HCT116 (cell line): Measurements from ENCODE around the gene HMCN1. TPM values are rescaled to one million over a fixed set of nuclear protein-coding genes. Genes with fewer than 3 reads are reported as not detected.

Source experiments
- ATAC-seq: fragments of 200-7000 bp; cut with Tn5 transposase; 2 replicates; pipeline ENCODE4 v1.9.1; 2020; ENCODE audit warnings: mild to moderate bottlenecking, moderate library complexity
- BruUV-seq: library from RNA; stranded (reverse); fragments of 400-500 nt; replicated peaks from 2 replicates; lab custom pipeline; 2021; lab: Mats Ljungman, UMichigan
- CTCF ChIA-PET: fragments of 300-600 bp; sonication (Branson Sonifier 250); formaldehyde crosslinking; loops from one replicate; lab custom pipeline; 2021; ENCODE audit warnings: antibody characterized with exemption; lab: Charles Lee
- POLR2A ChIA-PET: fragments of 300-600, 350-600 bp; sonication (Branson Sonifier 250); formaldehyde crosslinking; loops from one replicate; lab custom pipeline; 2021; ENCODE audit warnings: antibody characterized with exemption; lab: Charles Lee
- RAD21 ChIA-PET, 2 experiments: fragments of 300-600 bp; sonication (Branson Sonifier 250); formaldehyde crosslinking; loops; one replicate each; lab custom pipeline; 2023; ENCODE audit warnings: low total read pairs in 2 of 2; ENCODE audit not compliant: uncharacterized antibody in 2 of 2, unreplicated experiment in 2 of 2, low non-redundant PET in 1 of 2; lab: Charles Lee
- DNase-seq: peaks from one replicate; pipeline ENCODE4 v3.0.0-alpha.2; 2010; ENCODE audit warnings: low read depth, low spot score
- H2AFZ ChIP-seq: fragments of 200-600 bp; shearing (Covaris generic), sonication (generic); 2 replicates; pipeline ENCODE4 v1.6.1; 2017; ENCODE audit warnings: low read depth, mixed run types, mixed read lengths, antibody characterized with exemption, low read length; ENCODE audit not compliant: poor library complexity, severe bottlenecking
- H3K27ac ChIP-seq: 2 replicates; pipeline ENCODE4 v1.5.1; 2012; ENCODE audit warnings: low read depth, low read length
- H3K27me3 ChIP-seq: fragments of 200-600 bp; sonication (generic); 2 replicates; pipeline ENCODE4 v1.6.1; 2016; ENCODE audit warnings: mixed run types, low read length, mixed read lengths; ENCODE audit not compliant: insufficient read depth
- H3K36me3 ChIP-seq, 2 experiments: fragments of 200-500 bp in 1 of 2; fragments of 200-600 bp in 1 of 2; sonication (Bioruptor generic) in 1 of 2; sonication (generic) in 1 of 2; 2 replicates each; pipeline versions ENCODE4 v1.5.1 to v1.6.1; 2014 to 2016; ENCODE audit warnings: low read length in 2 of 2, inconsistent platforms in 1 of 2, mixed read lengths in 1 of 2, mixed run types in 1 of 2; ENCODE audit not compliant: insufficient read depth in 2 of 2, control insufficient read depth in 1 of 2
- H3K4me1 ChIP-seq, 2 experiments: fragments of 200-600 bp in 1 of 2; sonication (generic) in 1 of 2; 2 replicates each; pipeline versions ENCODE4 v1.5.1 to v1.6.1; 2012 to 2017; ENCODE audit warnings: low read length in 2 of 2, inconsistent platforms in 1 of 2, mild to moderate bottlenecking in 1 of 2, mixed read lengths in 1 of 2, mixed run types in 1 of 2, moderate library complexity in 1 of 2; ENCODE audit not compliant: insufficient read depth in 2 of 2, control insufficient read depth in 1 of 2
- H3K4me2 ChIP-seq: fragments of 200-600 bp; sonication (generic); 2 replicates; pipeline ENCODE4 v1.6.1; 2017; ENCODE audit warnings: mixed run types, low read length, mixed read lengths
- H3K4me3 ChIP-seq, 2 experiments: fragments of 200-600 bp in 1 of 2; sonication (generic) in 1 of 2; replicated peaks in 1 of 2; 2 replicates each; pipeline ENCODE4 v1.5.1; 2011 to 2016; ENCODE audit warnings: low read length in 2 of 2, control low read depth in 1 of 2, low read depth in 1 of 2, mild to moderate bottlenecking in 1 of 2, mixed read lengths in 1 of 2, mixed run types in 1 of 2
- H3K79me2 ChIP-seq: fragments of 200-600 bp; sonication (generic); 2 replicates; pipeline ENCODE4 v1.6.1; 2017; ENCODE audit warnings: mild to moderate bottlenecking, mixed run types, low read length, moderate library complexity, mixed read lengths; ENCODE audit not compliant: insufficient read depth
- H3K9ac ChIP-seq: fragments of 200-600 bp; sonication (generic); 2 replicates; pipeline ENCODE4 v1.6.1; 2016; ENCODE audit warnings: low read length, mixed read lengths
- H3K9me2 ChIP-seq: fragments of 200-600 bp; sonication (generic), shearing (Covaris generic); 2 replicates; pipeline ENCODE4 v1.6.1; 2017; ENCODE audit warnings: mixed run types, mild to moderate bottlenecking, moderate library complexity; ENCODE audit not compliant: insufficient read depth
- H3K9me3 ChIP-seq, 2 experiments: fragments of 200-500 bp in 1 of 2; fragments of 200-600 bp in 1 of 2; sonication (Bioruptor generic) in 1 of 2; sonication (generic) in 1 of 2; 2 replicates each; pipeline ENCODE4 v1.6.1; 2014 to 2017; ENCODE audit warnings: low read length in 2 of 2, mixed read lengths in 2 of 2, inconsistent platforms in 1 of 2, low read depth in 1 of 2, mild to moderate bottlenecking in 1 of 2, mixed run types in 1 of 2, moderate library complexity in 1 of 2; ENCODE audit not compliant: control insufficient read depth in 1 of 2, insufficient read depth in 1 of 2
- H4K20me1 ChIP-seq: fragments of 200-600 bp; sonication (generic), shearing (Covaris generic); 2 replicates; pipeline ENCODE4 v1.6.1; 2017; ENCODE audit warnings: mixed run types, mild to moderate bottlenecking, moderate library complexity; ENCODE audit not compliant: insufficient read depth
- CBX3 ChIP-seq: IDR thresholded peaks from 2 replicates; pipeline ENCODE4 v1.6.1; 2012; ENCODE audit warnings: low read depth
- EGR1 ChIP-seq: IDR thresholded peaks from 2 replicates; pipeline ENCODE4 v1.6.1; 2012; ENCODE audit warnings: low read depth
- RAD21 ChIP-seq: IDR thresholded peaks from 2 replicates; pipeline ENCODE4 v1.6.1; 2012; ENCODE audit warnings: low read depth, mild to moderate bottlenecking
- SIN3A ChIP-seq: IDR thresholded peaks from 2 replicates; pipeline ENCODE4 v1.6.1; 2012; ENCODE audit warnings: low read depth
- SRF ChIP-seq: IDR thresholded peaks from 2 replicates; pipeline ENCODE4 v1.6.1; 2012; ENCODE audit warnings: low read depth
- TCF7L2 ChIP-seq: IDR thresholded peaks from 2 replicates; pipeline ENCODE4 v1.7.0; 2011; ENCODE audit warnings: borderline replicate concordance, inconsistent platforms; ENCODE audit not compliant: insufficient read depth, insufficient read length; ENCODE audit errors: extremely low read depth
- ZNF274 ChIP-seq: fragments of 200-500 bp; sonication (Bioruptor generic); IDR thresholded peaks from 2 replicates; pipeline ENCODE4 v1.6.1; 2014; ENCODE audit warnings: mild to moderate bottlenecking, low read depth, low read length, inconsistent platforms
- intact Hi-C: fragments of 100-400 bp; cut with micrococcal nuclease; formaldehyde crosslinking; loops from 2 replicates; pipeline ENCODE4 v1.10.0; 2022
- total RNA-seq: library from RNA; stranded (reverse); gene quantifications from one replicate; pipeline ENCODE4 v1.2.1, GENCODE V29; 2021; ENCODE audit not compliant: unreplicated experiment
- TF ChIP-seq, protein P1 (sequence below), 3 experiments: fragments of 200-600 bp in 1 of 3; sonication (generic) in 1 of 3; IDR thresholded peaks in 2 of 3; conservative IDR thresholded peaks in 1 of 3; 2 replicates each; pipeline ENCODE4 v1.5.1; 2012 to 2017; ENCODE audit warnings: low read depth in 2 of 3, low read length in 2 of 3, antibody characterized with exemption in 1 of 3, borderline replicate concordance in 1 of 3, control low read depth in 1 of 3, mild to moderate bottlenecking in 1 of 3, mixed read lengths in 1 of 3, mixed run types in 1 of 3, moderate library complexity in 1 of 3; ENCODE audit not compliant: insufficient read depth in 1 of 3
- TF ChIP-seq, protein P2 (sequence below): IDR thresholded peaks from 2 replicates; pipeline ENCODE4 v1.6.1; 2012; ENCODE audit warnings: low read depth
- TF ChIP-seq, protein P3 (sequence below): IDR thresholded peaks from 2 replicates; pipeline ENCODE4 v1.6.1; 2012

Gene HMCN1
- total RNA-seq, 1 experiment from 2014 or later: 0.59 TPM

DNA sequence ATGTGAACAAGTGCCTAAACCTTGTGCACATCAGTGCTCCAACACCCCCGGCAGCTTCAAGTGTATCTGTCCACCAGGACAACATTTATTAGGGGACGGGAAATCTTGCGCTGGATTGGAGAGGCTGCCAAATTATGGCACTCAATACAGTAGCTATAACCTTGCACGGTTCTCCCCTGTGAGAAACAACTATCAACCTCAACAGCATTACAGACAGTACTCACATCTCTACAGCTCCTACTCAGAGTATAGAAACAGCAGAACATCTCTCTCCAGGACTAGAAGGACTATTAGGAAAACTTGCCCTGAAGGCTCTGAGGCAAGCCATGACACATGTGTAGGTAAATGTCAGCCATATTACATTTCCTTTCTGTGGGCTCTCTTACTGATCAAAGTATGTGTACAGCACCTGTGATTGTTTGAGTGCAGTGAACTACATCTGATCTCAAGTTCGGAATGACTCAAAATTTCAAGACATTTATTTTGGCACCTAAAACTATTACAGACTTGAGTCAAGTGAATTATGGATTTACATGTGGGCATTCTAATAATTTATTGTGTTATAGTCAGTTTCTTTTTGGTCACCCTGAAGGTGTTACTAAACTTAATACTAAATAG, 444.3 kb downstream of the HMCN1 start:
- no peaks in the 10 kb centered on the region for H3K9me2 ChIP-seq
- no peaks in the 10 kb centered on the region for H4K20me1 ChIP-seq
- H3K9ac ChIP-seq: no peak overlapping the region
- H3K4me3 ChIP-seq: no peak overlapping the region
- no peaks in the 10 kb centered on the region for H3K36me3 ChIP-seq
- H3K9me3 ChIP-seq: no peaks in the 10 kb centered on the region
- no peak for TF ChIP-seq RAD21
- RAD21 ChIA-PET: no interaction called here
- ATAC-seq (no peak), DNase-seq (no peak)
- CTCF ChIA-PET: no interaction called here
- H3K27me3 ChIP-seq: no peaks in the 10 kb centered on the region
- BruUV-seq: no TSS peak
- no peak overlapping the region for H3K4me2 ChIP-seq
- no peak overlapping the region for H3K27ac ChIP-seq
- POLR2A ChIA-PET: no interaction called here
- no peak overlapping the region for H2AFZ ChIP-seq
- H3K79me2 ChIP-seq: no peaks in the 10 kb centered on the region
- intact Hi-C loops: no loop called here
- peaks cover 0 to 11% of the 10 kb centered on the region in 2 experiments; a peak in 2 of 4 replicates for H3K4me1 ChIP-seq

DNA sequence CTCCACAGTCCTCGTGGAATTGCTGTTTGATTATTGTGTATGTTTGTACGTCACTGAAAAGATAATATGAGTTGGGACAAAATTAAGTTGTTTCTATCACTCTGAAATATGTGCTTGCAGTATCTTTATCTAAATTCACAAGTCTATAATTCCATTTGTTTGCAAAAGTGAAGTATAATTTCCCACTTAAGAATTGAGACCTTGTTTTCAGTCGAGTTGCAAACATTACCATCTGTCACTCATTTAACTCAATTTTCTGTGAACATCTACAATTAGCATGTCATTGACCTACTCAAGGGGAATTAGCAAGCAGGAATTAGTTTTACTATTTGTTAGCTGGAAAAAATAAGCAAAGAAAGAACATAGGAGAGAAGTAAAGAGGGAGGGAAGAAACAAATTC, 445.0 kb downstream of the HMCN1 start:
- Histone ChIP-seq H3K9ac (no peak overlapping the region), H4K20me1 (no peaks in the 10 kb centered on the region), H3K27me3 (no peaks in the 10 kb centered on the region), H3K79me2 (no peaks in the 10 kb centered on the region), H3K4me3 (no peak overlapping the region), H3K9me3 (no peaks in the 10 kb centered on the region), H3K27ac (no peak overlapping the region), H3K4me1 (peaks cover 0 to 18% of the 10 kb centered on the region in 2 experiments; a peak in 2 of 4 replicates), H3K4me2 (no peak overlapping the region), H3K9me2 (no peaks in the 10 kb centered on the region), H2AFZ (no peak overlapping the region)
- ChIA-PET POLR2A (no interaction called here), RAD21 (no interaction called here), CTCF (no interaction called here)
- BruUV-seq: no TSS peak
- DNase-seq: no peak
- intact Hi-C loops: no loop called here
- no peak for ATAC-seq
- TF ChIP-seq, protein P1, sequence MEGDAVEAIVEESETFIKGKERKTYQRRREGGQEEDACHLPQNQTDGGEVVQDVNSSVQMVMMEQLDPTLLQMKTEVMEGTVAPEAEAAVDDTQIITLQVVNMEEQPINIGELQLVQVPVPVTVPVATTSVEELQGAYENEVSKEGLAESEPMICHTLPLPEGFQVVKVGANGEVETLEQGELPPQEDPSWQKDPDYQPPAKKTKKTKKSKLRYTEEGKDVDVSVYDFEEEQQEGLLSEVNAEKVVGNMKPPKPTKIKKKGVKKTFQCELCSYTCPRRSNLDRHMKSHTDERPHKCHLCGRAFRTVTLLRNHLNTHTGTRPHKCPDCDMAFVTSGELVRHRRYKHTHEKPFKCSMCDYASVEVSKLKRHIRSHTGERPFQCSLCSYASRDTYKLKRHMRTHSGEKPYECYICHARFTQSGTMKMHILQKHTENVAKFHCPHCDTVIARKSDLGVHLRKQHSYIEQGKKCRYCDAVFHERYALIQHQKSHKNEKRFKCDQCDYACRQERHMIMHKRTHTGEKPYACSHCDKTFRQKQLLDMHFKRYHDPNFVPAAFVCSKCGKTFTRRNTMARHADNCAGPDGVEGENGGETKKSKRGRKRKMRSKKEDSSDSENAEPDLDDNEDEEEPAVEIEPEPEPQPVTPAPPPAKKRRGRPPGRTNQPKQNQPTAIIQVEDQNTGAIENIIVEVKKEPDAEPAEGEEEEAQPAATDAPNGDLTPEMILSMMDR (IDR thresholded peaks at IDR 0.05 in 2 of 3, conservative IDR thresholded peaks at IDR 0.05 in 1 of 3; ENCODE audit: borderline replicate concordance in 1 of 3, insufficient read depth in 1 of 3, low read depth in 2 of 3, low read length in 2 of 3): no peak
- TF ChIP-seq SRF (no peak), TCF7L2 (no peak), CBX3 (no peak), ZNF274 (no peak), SIN3A (no peak), EGR1 (no peak), RAD21 (no peak)
- TF ChIP-seq, protein P2, sequence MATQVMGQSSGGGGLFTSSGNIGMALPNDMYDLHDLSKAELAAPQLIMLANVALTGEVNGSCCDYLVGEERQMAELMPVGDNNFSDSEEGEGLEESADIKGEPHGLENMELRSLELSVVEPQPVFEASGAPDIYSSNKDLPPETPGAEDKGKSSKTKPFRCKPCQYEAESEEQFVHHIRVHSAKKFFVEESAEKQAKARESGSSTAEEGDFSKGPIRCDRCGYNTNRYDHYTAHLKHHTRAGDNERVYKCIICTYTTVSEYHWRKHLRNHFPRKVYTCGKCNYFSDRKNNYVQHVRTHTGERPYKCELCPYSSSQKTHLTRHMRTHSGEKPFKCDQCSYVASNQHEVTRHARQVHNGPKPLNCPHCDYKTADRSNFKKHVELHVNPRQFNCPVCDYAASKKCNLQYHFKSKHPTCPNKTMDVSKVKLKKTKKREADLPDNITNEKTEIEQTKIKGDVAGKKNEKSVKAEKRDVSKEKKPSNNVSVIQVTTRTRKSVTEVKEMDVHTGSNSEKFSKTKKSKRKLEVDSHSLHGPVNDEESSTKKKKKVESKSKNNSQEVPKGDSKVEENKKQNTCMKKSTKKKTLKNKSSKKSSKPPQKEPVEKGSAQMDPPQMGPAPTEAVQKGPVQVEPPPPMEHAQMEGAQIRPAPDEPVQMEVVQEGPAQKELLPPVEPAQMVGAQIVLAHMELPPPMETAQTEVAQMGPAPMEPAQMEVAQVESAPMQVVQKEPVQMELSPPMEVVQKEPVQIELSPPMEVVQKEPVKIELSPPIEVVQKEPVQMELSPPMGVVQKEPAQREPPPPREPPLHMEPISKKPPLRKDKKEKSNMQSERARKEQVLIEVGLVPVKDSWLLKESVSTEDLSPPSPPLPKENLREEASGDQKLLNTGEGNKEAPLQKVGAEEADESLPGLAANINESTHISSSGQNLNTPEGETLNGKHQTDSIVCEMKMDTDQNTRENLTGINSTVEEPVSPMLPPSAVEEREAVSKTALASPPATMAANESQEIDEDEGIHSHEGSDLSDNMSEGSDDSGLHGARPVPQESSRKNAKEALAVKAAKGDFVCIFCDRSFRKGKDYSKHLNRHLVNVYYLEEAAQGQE: no peak
- TF ChIP-seq, protein P3, sequence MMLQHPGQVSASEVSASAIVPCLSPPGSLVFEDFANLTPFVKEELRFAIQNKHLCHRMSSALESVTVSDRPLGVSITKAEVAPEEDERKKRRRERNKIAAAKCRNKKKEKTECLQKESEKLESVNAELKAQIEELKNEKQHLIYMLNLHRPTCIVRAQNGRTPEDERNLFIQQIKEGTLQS: no peak
- TF ChIP-seq, all 23 proteins: peak for 0
- H3K36me3 ChIP-seq: no peaks in the 10 kb centered on the region
